Measurements from ENCODE around the gene DEGS2. TPM values are rescaled to one million over a fixed set of nuclear protein-coding genes. Genes with fewer than 3 reads are reported as not detected.

DEGS2 gene
- total and polyA plus RNA-seq, 2 donors = 0.38 to 2.1 TPM

- DNase-seq (ENCODE audit: low read depth in 6 of 9, low spot score in 9 of 9) = no peak
- peaks cover 90 to 94% of the 10 kb centered on the region in 2 donors for H3K36me3 ChIP-seq (ENCODE audit: control insufficient read depth in 2 of 2, insufficient read depth in 2 of 2, low read length in 1 of 2)
- WGBS = 99% methylated on average over 8 of the region's 8 CpGs
- H3K4me1 ChIP-seq (ENCODE audit: control insufficient read depth in 2 of 2, insufficient read depth in 2 of 2, low read length in 2 of 2) = no peaks in the 10 kb centered on the region
- no peaks in the 10 kb centered on the region for H3K9me3 ChIP-seq (ENCODE audit: control insufficient read depth in 2 of 2, insufficient read depth in 1 of 2, low read length in 1 of 2)
- H3K4me3 ChIP-seq (ENCODE audit: low read length in 2 of 2) = no peak overlapping the region
- no peaks in the 10 kb centered on the region for H3K27me3 ChIP-seq (ENCODE audit: control insufficient read depth in 2 of 2, insufficient read depth in 1 of 2, low read length in 1 of 2)
- H3K27ac ChIP-seq (ENCODE audit: low read depth in 1 of 2, low read length in 1 of 2) = no peak overlapping the region
Observed at GRCh38 chr14:100115726-100116125, 43.7 kb downstream of the DEGS2 start.

GRCh38 chr14:100115236-100115635 is 44.2 kb downstream of the DEGS2 start:
- Histone ChIP-seq H3K9me3 (ENCODE audit: control insufficient read depth in 2 of 2, insufficient read depth in 1 of 2, low read length in 1 of 2) (peaks cover 0 to under 1% of the 10 kb centered on the region in 2 donors), H3K27me3 (ENCODE audit: control insufficient read depth in 2 of 2, insufficient read depth in 1 of 2, low read length in 1 of 2) (no peaks in the 10 kb centered on the region), H3K27ac (ENCODE audit: low read depth in 1 of 2, low read length in 1 of 2) (no peak overlapping the region), H3K4me3 (ENCODE audit: low read length in 2 of 2) (no peak overlapping the region), H3K4me1 (ENCODE audit: control insufficient read depth in 2 of 2, insufficient read depth in 2 of 2, low read length in 2 of 2) (no peaks in the 10 kb centered on the region), H3K36me3 (ENCODE audit: control insufficient read depth in 2 of 2, insufficient read depth in 2 of 2, low read length in 1 of 2) (peaks cover 92 to 95% of the 10 kb centered on the region in 2 donors)
- WGBS = 100% methylated on average over 6 of the region's 6 CpGs
- DNase-seq (ENCODE audit: low read depth in 6 of 9, low spot score in 9 of 9) = no peak

GRCh38 chr14:100114109-100114765 is 45.2 kb downstream of the DEGS2 start:
- H3K9me3 ChIP-seq (ENCODE audit: control insufficient read depth in 2 of 2, insufficient read depth in 1 of 2, low read length in 1 of 2) = peaks cover 0 to 4% of the 10 kb centered on the region in 2 donors
- no peak overlapping the region for H3K4me3 ChIP-seq (ENCODE audit: low read length in 2 of 2)
- H3K4me1 ChIP-seq (ENCODE audit: control insufficient read depth in 2 of 2, insufficient read depth in 2 of 2, low read length in 2 of 2) = peaks cover 0 to 5% of the 10 kb centered on the region in 2 donors
- H3K36me3 ChIP-seq (ENCODE audit: control insufficient read depth in 2 of 2, insufficient read depth in 2 of 2, low read length in 1 of 2) = peaks cover 93 to 95% of the 10 kb centered on the region in 2 donors
- WGBS = 98% methylated on average over 13 of the region's 13 CpGs
- H3K27me3 ChIP-seq (ENCODE audit: control insufficient read depth in 2 of 2, insufficient read depth in 1 of 2, low read length in 1 of 2) = no peaks in the 10 kb centered on the region
- no peak overlapping the region for H3K27ac ChIP-seq (ENCODE audit: low read depth in 1 of 2, low read length in 1 of 2)
- DNase-seq (ENCODE audit: low read depth in 6 of 9, low spot score in 9 of 9) = no peak

- H3K27me3 ChIP-seq (ENCODE audit: control insufficient read depth in 2 of 2, insufficient read depth in 1 of 2, low read length in 1 of 2) = no peaks in the 10 kb centered on the region
- peaks cover 0 to 24% of the 10 kb centered on the region in 2 donors for H3K4me1 ChIP-seq (ENCODE audit: control insufficient read depth in 2 of 2, insufficient read depth in 2 of 2, low read length in 2 of 2)
- no peak for DNase-seq (ENCODE audit: low read depth in 6 of 9, low spot score in 9 of 9)
- no peak overlapping the region for H3K27ac ChIP-seq (ENCODE audit: low read depth in 1 of 2, low read length in 1 of 2)
- WGBS = 98% methylated on average over 11 of the region's 11 CpGs
- peaks cover 0 to 4% of the 10 kb centered on the region in 2 donors for H3K9me3 ChIP-seq (ENCODE audit: control insufficient read depth in 2 of 2, insufficient read depth in 1 of 2, low read length in 1 of 2)
- peaks cover 80 to 95% of the 10 kb centered on the region in 2 donors for H3K36me3 ChIP-seq (ENCODE audit: control insufficient read depth in 2 of 2, insufficient read depth in 2 of 2, low read length in 1 of 2)
- no peak overlapping the region for H3K4me3 ChIP-seq (ENCODE audit: low read length in 2 of 2)
Observed at GRCh38 chr14:100111931-100112704, 47.3 kb downstream of the DEGS2 start.

- Histone ChIP-seq H3K4me3 (ENCODE audit: low read length in 2 of 2) (no peak overlapping the region), H3K27ac (ENCODE audit: low read depth in 1 of 2, low read length in 1 of 2) (no peak overlapping the region), H3K9me3 (ENCODE audit: control insufficient read depth in 2 of 2, insufficient read depth in 1 of 2, low read length in 1 of 2) (peaks cover 0 to 4% of the 10 kb centered on the region in 2 donors), H3K4me1 (ENCODE audit: control insufficient read depth in 2 of 2, insufficient read depth in 2 of 2, low read length in 2 of 2) (peaks cover 0 to 37% of the 10 kb centered on the region in 2 donors), H3K36me3 (ENCODE audit: control insufficient read depth in 2 of 2, insufficient read depth in 2 of 2, low read length in 1 of 2) (peaks cover 80 to 95% of the 10 kb centered on the region in 2 donors), H3K27me3 (ENCODE audit: control insufficient read depth in 2 of 2, insufficient read depth in 1 of 2, low read length in 1 of 2) (no peaks in the 10 kb centered on the region)
- no peak for DNase-seq (ENCODE audit: low read depth in 6 of 9, low spot score in 9 of 9)
- WGBS = 82% methylated on average over 6 of the region's 6 CpGs
Observed at GRCh38 chr14:100110816-100111215, 48.6 kb downstream of the DEGS2 start.

- H3K27ac ChIP-seq (ENCODE audit: low read depth in 1 of 2, low read length in 1 of 2) = no peak overlapping the region
- no peak for DNase-seq (ENCODE audit: low read depth in 6 of 9, low spot score in 9 of 9)
- H3K36me3 ChIP-seq (ENCODE audit: control insufficient read depth in 2 of 2, insufficient read depth in 2 of 2, low read length in 1 of 2) = peaks cover 80 to 96% of the 10 kb centered on the region in 2 donors
- 97% methylated on average over 9 of the region's 9 CpGs for WGBS
- H3K9me3 ChIP-seq (ENCODE audit: control insufficient read depth in 2 of 2, insufficient read depth in 1 of 2, low read length in 1 of 2) = peaks cover 0 to 4% of the 10 kb centered on the region in 2 donors
- no peak overlapping the region for H3K4me3 ChIP-seq (ENCODE audit: low read length in 2 of 2)
- H3K27me3 ChIP-seq (ENCODE audit: control insufficient read depth in 2 of 2, insufficient read depth in 1 of 2, low read length in 1 of 2) = no peaks in the 10 kb centered on the region
- peaks cover 0 to 49% of the 10 kb centered on the region in 2 donors for H3K4me1 ChIP-seq (ENCODE audit: control insufficient read depth in 2 of 2, insufficient read depth in 2 of 2, low read length in 2 of 2)
Observed at GRCh38 chr14:100109594-100109955, 49.9 kb downstream of the DEGS2 start.

GRCh38 chr14:100108840-100109593 is 50.4 kb downstream of the DEGS2 start:
- Histone ChIP-seq H3K4me1 (ENCODE audit: control insufficient read depth in 2 of 2, insufficient read depth in 2 of 2, low read length in 2 of 2) (peaks cover 3 to 49% of the 10 kb centered on the region in 2 donors), H3K4me3 (ENCODE audit: low read length in 2 of 2) (no peak overlapping the region), H3K9me3 (ENCODE audit: control insufficient read depth in 2 of 2, insufficient read depth in 1 of 2, low read length in 1 of 2) (peaks cover 0 to 4% of the 10 kb centered on the region in 2 donors), H3K27me3 (ENCODE audit: control insufficient read depth in 2 of 2, insufficient read depth in 1 of 2, low read length in 1 of 2) (no peaks in the 10 kb centered on the region), H3K36me3 (ENCODE audit: control insufficient read depth in 2 of 2, insufficient read depth in 2 of 2, low read length in 1 of 2) (peaks cover 77 to 95% of the 10 kb centered on the region in 2 donors), H3K27ac (ENCODE audit: low read depth in 1 of 2, low read length in 1 of 2) (peak overlapping the region in 1 of 2 donors; percentile 45)
- WGBS = 96% methylated on average over 10 of the region's 10 CpGs
- no peak for DNase-seq (ENCODE audit: low read depth in 6 of 9, low spot score in 9 of 9)

- Histone ChIP-seq H3K9me3 (ENCODE audit: control insufficient read depth in 2 of 2, insufficient read depth in 1 of 2, low read length in 1 of 2) (peaks cover 0 to 4% of the 10 kb centered on the region in 2 donors), H3K27ac (ENCODE audit: low read depth in 1 of 2, low read length in 1 of 2) (peak overlapping the region; percentile 50 to 54), H3K4me1 (ENCODE audit: control insufficient read depth in 2 of 2, insufficient read depth in 2 of 2, low read length in 2 of 2) (peaks cover 3 to 57% of the 10 kb centered on the region in 2 donors), H3K36me3 (ENCODE audit: control insufficient read depth in 2 of 2, insufficient read depth in 2 of 2, low read length in 1 of 2) (peaks cover 77 to 95% of the 10 kb centered on the region in 2 donors), H3K4me3 (ENCODE audit: low read length in 2 of 2) (no peak overlapping the region), H3K27me3 (ENCODE audit: control insufficient read depth in 2 of 2, insufficient read depth in 1 of 2, low read length in 1 of 2) (no peaks in the 10 kb centered on the region)
- DNase-seq (ENCODE audit: low read depth in 6 of 9, low spot score in 9 of 9) = peak; percentile 63 to 89 (median 78)
- 44% methylated on average over 13 of the region's 13 CpGs for WGBS
Observed at GRCh38 chr14:100108042-100108825, 51.2 kb downstream of the DEGS2 start.
